GM19455 (cell line): ENCODE data around the gene LMTK2.

Experiments
- ATAC-seq: cut with Tn5 transposase; IDR thresholded peaks from one replicate; pipeline ENCODE4 v1.9.1; 2021; ENCODE audit not compliant: unreplicated experiment

The LMTK2 gene

GRCh38 chr7:98231493-98232262, 125.0 kb downstream of the LMTK2 start:
- no peak for ATAC-seq

GRCh38 chr7:98232263-98232585, 125.6 kb downstream of the LMTK2 start:
- no peak for ATAC-seq

- no peak for ATAC-seq
These were observed 126.1 kb downstream of the LMTK2 start for GRCh38 chr7:98232799-98233198.

GRCh38 chr7:98233219-98234070, 126.8 kb downstream of the LMTK2 start:
- ATAC-seq, result no peak

- no peak for ATAC-seq
These were observed 127.9 kb downstream of the LMTK2 start for GRCh38 chr7:98234429-98235147.

GRCh38 chr7:98235901-98236300, 129.2 kb downstream of the LMTK2 start:
- ATAC-seq, result no peak

- no peak for ATAC-seq
These were observed 129.9 kb downstream of the LMTK2 start for GRCh38 chr7:98236355-98237185.

GRCh38 chr7:98238076-98238475, 131.4 kb downstream of the LMTK2 start:
- no peak for ATAC-seq

GRCh38 chr7:98238976-98239375, 132.3 kb downstream of the LMTK2 start:
- no peak for ATAC-seq

GRCh38 chr7:98240961-98241673, 134.5 kb downstream of the LMTK2 start:
- no peak for ATAC-seq

DNA sequence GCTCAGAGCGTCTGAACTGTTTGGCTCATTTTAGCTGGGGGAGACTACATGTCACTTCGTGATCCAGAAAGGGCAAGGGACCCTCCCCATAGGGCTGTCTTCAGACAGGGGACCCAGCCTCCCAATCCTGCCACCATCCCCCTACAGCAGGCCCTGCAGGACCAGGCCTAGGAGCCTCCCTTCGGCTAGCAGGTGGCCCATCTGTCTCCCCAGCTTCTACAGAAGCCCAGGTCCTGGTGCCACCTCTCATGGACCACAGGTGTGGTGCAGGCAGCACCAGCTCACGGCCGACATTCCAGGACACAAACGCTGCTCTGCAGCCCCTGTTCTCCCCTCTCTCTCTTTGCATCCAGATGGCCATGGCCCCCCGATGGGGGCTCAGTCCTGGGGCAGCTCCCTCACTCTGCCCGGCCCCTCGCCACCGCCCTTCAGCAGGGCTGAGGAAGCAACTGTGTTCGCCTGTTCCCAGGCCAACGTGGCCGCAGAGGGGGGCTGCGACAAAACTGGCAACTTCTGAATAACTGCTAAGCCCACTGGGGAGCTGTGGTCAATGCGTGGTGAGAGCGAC, 135.1 kb downstream of the LMTK2 start:
- no peak for ATAC-seq

GRCh38 chr7:98242342-98242741, 135.7 kb downstream of the LMTK2 start:
- no peak for ATAC-seq

DNA sequence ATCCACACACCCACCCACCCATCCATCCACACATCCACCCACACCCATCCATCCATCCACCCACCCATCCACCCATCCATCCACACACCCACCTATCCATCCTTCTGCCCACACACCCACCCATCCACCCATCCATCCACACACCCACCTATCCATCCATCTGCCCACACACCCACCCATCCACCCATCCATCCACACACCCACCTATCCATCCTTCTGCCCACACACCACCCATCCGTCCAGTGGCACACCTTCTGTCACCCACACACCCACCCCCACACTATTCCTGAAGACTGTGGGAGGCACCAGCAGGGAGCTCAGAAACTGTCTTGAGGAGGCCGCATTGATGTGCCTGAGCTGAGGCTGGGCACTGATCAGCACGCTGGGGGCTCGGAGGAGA, 136.3 kb downstream of the LMTK2 start:
- no peak for ATAC-seq

GRCh38 chr7:98244871-98245270, 138.2 kb downstream of the LMTK2 start:
- ATAC-seq, result no peak

- no peak for ATAC-seq
These were observed 141.5 kb downstream of the LMTK2 start for GRCh38 chr7:98248156-98248555.

- ATAC-seq, result no peak
These were observed 142.4 kb downstream of the LMTK2 start for GRCh38 chr7:98249106-98249505.

- ATAC-seq, result no peak
These were observed 144.1 kb downstream of the LMTK2 start for GRCh38 chr7:98250789-98251188.

DNA sequence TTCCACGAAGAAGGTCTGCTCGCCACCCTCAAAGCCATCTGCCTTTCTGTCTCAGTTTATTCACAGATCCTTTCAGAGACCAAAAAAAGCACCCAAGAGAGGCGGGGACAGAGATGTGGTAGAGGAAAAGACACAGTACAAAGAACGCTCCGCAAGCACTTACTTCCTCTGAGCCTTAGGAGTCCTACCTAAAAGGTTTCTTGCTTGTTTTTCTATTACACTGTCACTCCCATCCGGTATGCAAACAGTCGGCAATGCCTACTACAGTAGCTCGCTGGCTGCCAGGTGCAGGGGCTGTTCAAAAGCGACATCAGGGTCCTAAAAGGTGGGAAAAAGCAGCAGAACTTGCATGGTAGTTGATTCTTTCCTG, 144.6 kb downstream of the LMTK2 start:
- ATAC-seq, result peak; percentile 30

DNA sequence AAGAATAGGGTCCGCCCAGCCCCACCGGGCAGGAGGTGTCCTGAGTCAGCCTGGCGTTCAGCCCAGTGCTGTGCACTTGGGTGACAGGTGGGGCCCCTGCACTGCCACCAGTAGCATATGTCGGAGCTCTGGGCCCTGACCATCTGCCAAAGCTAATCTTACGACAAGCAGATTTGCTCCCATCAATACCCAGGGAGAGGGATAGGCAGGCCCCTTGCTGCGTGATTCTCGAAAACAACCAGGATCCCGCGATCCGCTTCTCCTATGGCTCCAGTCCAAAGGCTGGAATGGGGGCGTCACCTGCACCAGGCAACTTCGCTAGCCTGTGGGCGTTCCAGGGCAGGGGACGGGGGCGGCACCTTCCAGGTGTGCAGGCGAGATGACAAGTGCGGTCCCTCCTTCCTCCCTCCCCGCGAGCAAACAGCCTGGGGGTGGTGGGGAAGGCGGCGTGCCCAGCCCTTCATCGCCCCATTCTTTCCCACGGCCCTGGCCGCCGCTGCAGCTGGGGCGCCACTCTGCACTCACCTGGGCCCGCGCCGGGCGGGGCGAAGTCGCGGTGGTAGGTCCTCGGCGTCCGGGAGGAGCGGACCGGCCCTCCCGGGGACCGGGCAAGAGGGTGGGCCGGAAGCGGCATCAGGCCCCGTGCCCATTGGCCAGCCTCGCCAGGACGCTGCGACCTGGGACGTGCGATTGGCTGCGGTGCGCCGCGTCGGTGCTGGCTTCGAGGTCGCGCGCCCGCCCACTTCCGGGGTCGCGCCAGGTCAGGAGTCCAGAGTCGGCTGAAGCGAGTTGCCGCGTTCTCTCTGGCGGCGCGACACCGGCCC, 145.2 kb downstream of the LMTK2 start, which contains the start of gene TECPR1:
Gene TECPR1 (minus strand): TSS at position 632 of the 824 bp plus-strand sequence. CDS start 6,086 bp downstream, outside the sequence.
- ATAC-seq, result peak; percentile 97
